Neuronal stem cell (in vitro differentiated cells): Measurements from ENCODE around the gene MISP.
A peak's percentile ranks its signal among the peaks of the same experiment; 100 is the strongest.

Experiments used
- DNase-seq: peaks from one replicate; pipeline ENCODE4 v3.0.0-alpha.2; 2013; ENCODE audit warnings: low spot score
- H2AFZ ChIP-seq: one replicate; pipeline ENCODE4 v1.6.1; 2013; ENCODE audit warnings: mild to moderate bottlenecking, low read length, inconsistent platforms
- H2AK5ac ChIP-seq: 2 replicates; pipeline ENCODE4 v1.6.1; 2013; ENCODE audit warnings: low read depth, mild to moderate bottlenecking, inconsistent platforms, low read length, moderate library complexity, mixed read lengths
- H2BK120ac ChIP-seq: 2 replicates; pipeline ENCODE4 v1.6.1; 2013; ENCODE audit warnings: low read depth, mild to moderate bottlenecking, inconsistent platforms, low read length, moderate library complexity, mixed read lengths
- H2BK12ac ChIP-seq: one replicate; pipeline ENCODE4 v1.6.1; 2013; ENCODE audit warnings: low read length, inconsistent platforms
- H2BK15ac ChIP-seq: 2 replicates; pipeline ENCODE4 v1.6.1; 2013; ENCODE audit warnings: mild to moderate bottlenecking, low read length, inconsistent platforms, mixed read lengths
- H2BK5ac ChIP-seq: one replicate; pipeline ENCODE4 v1.6.1; 2013; ENCODE audit warnings: inconsistent platforms, mild to moderate bottlenecking, low read length, moderate library complexity
- H3K14ac ChIP-seq: one replicate; pipeline ENCODE4 v1.6.1; 2013; ENCODE audit warnings: low read length, inconsistent platforms
- H3K18ac ChIP-seq: 2 replicates; pipeline ENCODE4 v1.6.1; 2013; ENCODE audit warnings: low read length, inconsistent platforms
- H3K23ac ChIP-seq: 2 replicates; pipeline ENCODE4 v1.6.1; 2013; ENCODE audit warnings: low read depth, mild to moderate bottlenecking, mixed read lengths, low read length, inconsistent platforms; ENCODE audit not compliant: poor library complexity
- H3K27ac ChIP-seq: replicated peaks from 3 replicates; pipeline ENCODE4 v1.5.1; 2013; ENCODE audit warnings: low read length, inconsistent platforms
- H3K27me3 ChIP-seq, 3 experiments: 2 replicates each; pipeline ENCODE4 v1.6.1; 2013; ENCODE audit warnings: low read length in 3 of 3, mild to moderate bottlenecking in 2 of 3, inconsistent platforms in 1 of 3, low read depth in 1 of 3, mixed read lengths in 1 of 3, moderate library complexity in 1 of 3; ENCODE audit not compliant: control insufficient read depth in 3 of 3, insufficient read depth in 3 of 3
- H3K36me3 ChIP-seq, 2 donors: replicated peaks in 1 of 2; 2 replicates each; pipeline ENCODE4 v1.6.1; 2013; ENCODE audit warnings: low read length in 2 of 2; ENCODE audit not compliant: control insufficient read depth in 2 of 2, insufficient read depth in 2 of 2
- H3K4ac ChIP-seq: 2 replicates; pipeline ENCODE4 v1.6.1; 2013; ENCODE audit warnings: inconsistent platforms, mild to moderate bottlenecking, low read length, moderate library complexity
- H3K4me1 ChIP-seq, 2 donors: 1 replicate in 1 of 2; 2 replicates in 1 of 2; pipeline ENCODE4 v1.6.1; 2013; ENCODE audit warnings: low read length in 2 of 2, low read depth in 1 of 2; ENCODE audit not compliant: control insufficient read depth in 2 of 2, insufficient read depth in 1 of 2
- H3K4me2 ChIP-seq: one replicate; pipeline ENCODE4 v1.6.1; 2013; ENCODE audit warnings: mild to moderate bottlenecking, low read length, inconsistent platforms; ENCODE audit not compliant: insufficient read depth, poor library complexity, severe bottlenecking
- H3K4me3 ChIP-seq, 2 donors: 2 replicates each; pipeline ENCODE4 v1.5.1; 2013; ENCODE audit warnings: low read length in 2 of 2, mild to moderate bottlenecking in 2 of 2, inconsistent platforms in 1 of 2, moderate library complexity in 1 of 2
- H3K79me1 ChIP-seq: one replicate; pipeline ENCODE4 v1.6.1; 2013; ENCODE audit warnings: low read depth, mild to moderate bottlenecking, inconsistent platforms, low read length, moderate library complexity
- H3K9ac ChIP-seq: one replicate; pipeline ENCODE4 v1.6.1; 2013; ENCODE audit warnings: mild to moderate bottlenecking, low read depth, low read length, inconsistent platforms; ENCODE audit not compliant: poor library complexity
- H3K9me3 ChIP-seq, 2 donors: replicated peaks in 1 of 2; 2 replicates each; pipeline versions ENCODE3 to v1.6.1; 2013; ENCODE audit warnings: low read length in 2 of 2, mild to moderate bottlenecking in 2 of 2, inconsistent platforms in 1 of 2, low read depth in 1 of 2, mixed read lengths in 1 of 2, moderate library complexity in 1 of 2; ENCODE audit not compliant: control insufficient read depth in 2 of 2, insufficient read depth in 1 of 2
- H4K8ac ChIP-seq: one replicate; pipeline ENCODE4 v1.6.1; 2013; ENCODE audit warnings: low read depth, mild to moderate bottlenecking, inconsistent platforms, low read length, moderate library complexity
- H4K91ac ChIP-seq: one replicate; pipeline ENCODE4 v1.6.1; 2013; ENCODE audit warnings: low read length, low read depth, mild to moderate bottlenecking, inconsistent platforms; ENCODE audit not compliant: poor library complexity
- WGBS, 2 donors: extraction: QIAGEN DNeasy Blood & Tissue Kit; methylation state at CpG; one replicate each; pipeline ENCODE4 v1.1.7; 2013; ENCODE audit warnings: missing lambda C conversion rate in 2 of 2, mixed read lengths in 1 of 2; ENCODE audit not compliant: insufficient read length in 2 of 2, insufficient replicate concordance in 1 of 2; ENCODE audit errors: extremely low coverage in 2 of 2; 5-methylcytosine and 5-hydroxymethylcytosine counted together

Gene MISP

DNA sequence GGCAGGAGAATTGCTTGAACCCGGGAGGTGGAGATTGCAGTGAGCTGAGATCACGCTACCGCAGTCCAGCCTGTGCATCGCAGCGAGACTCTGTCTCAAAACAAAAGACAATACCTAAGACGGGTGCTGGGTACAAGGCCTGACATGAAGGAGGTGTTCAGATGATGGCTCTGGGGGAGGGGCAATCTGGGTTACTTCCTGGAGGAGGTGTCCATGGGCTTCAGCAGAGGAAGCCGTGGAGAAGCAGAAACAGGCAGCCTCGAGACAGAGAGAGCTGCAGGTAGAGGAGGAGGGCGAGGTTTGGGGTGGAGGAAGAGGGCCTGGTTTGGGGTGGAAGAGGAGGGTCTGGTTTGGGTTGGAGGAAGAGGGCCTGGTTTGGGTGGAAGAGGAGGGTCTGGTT lies 3.6 kb downstream of the MISP start:
- Histone ChIP-seq H2AFZ (no peak overlapping the region), H3K4me2 (no peak overlapping the region), H3K9ac (no peak overlapping the region), H3K27ac (no peak overlapping the region), H3K79me1 (no peaks in the 10 kb centered on the region), H2BK120ac (no peak overlapping the region), H2BK12ac (peak overlapping the region; percentile 41), H2BK15ac (no peak overlapping the region), H3K27me3 (no peaks in the 10 kb centered on the region), H3K4me3 (no peak overlapping the region), H3K4ac (no peak overlapping the region), H3K9me3 (peaks cover 0 to 7% of the 10 kb centered on the region in 2 donors), H2AK5ac (peak overlapping the region; percentile 21), H3K23ac (no peak overlapping the region), H3K18ac (no peak overlapping the region), H4K91ac (no peak overlapping the region), H2BK5ac (no peak overlapping the region), H4K8ac (no peak overlapping the region), H3K4me1 (peaks cover 2 to 3% of the 10 kb centered on the region in 2 donors), H3K36me3 (no peaks in the 10 kb centered on the region), H3K14ac (no peak overlapping the region)
- no peak for DNase-seq
- WGBS, 2 donors = no CpG with 5 or more reads among the region's 9 CpGs

DNA sequence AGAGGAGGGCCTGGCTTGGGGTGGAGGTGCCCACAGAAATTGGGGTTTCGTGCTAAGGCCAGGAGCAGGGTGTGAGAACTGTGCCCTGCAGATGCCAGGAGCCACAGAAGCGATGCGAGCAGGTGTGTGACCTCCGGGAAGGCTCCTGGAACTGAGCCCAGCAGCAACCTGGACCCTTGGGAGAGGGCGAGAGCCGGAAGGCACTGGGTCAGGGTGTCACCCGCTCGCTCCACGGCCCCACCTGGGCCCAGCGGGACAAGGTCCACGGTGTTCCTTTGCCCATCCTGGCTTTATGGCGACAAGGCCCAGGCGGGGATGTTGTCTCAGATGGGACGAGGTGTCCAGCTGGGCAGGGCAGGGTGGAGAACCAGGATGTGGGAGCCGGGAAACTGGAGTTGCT lies 4.2 kb downstream of the MISP start:
- Histone ChIP-seq H3K4me1 (peaks cover 2 to 3% of the 10 kb centered on the region in 2 donors), H2AFZ (no peak overlapping the region), H3K18ac (peak overlapping the region; percentile 64), H2BK15ac (peak overlapping the region; percentile 58), H2BK12ac (no peak overlapping the region), H4K91ac (no peak overlapping the region), H3K4ac (no peak overlapping the region), H3K23ac (no peak overlapping the region), H3K27me3 (no peaks in the 10 kb centered on the region), H3K9me3 (peaks cover 0 to 7% of the 10 kb centered on the region in 2 donors), H3K36me3 (no peaks in the 10 kb centered on the region), H3K14ac (no peak overlapping the region), H3K27ac (no peak overlapping the region), H4K8ac (no peak overlapping the region), H3K79me1 (no peaks in the 10 kb centered on the region), H3K4me3 (no peak overlapping the region), H2AK5ac (no peak overlapping the region), H2BK5ac (no peak overlapping the region), H2BK120ac (no peak overlapping the region), H3K9ac (no peak overlapping the region), H3K4me2 (no peak overlapping the region)
- DNase-seq = no peak
- WGBS, 2 donors = no CpG with 5 or more reads among the region's 15 CpGs

DNA sequence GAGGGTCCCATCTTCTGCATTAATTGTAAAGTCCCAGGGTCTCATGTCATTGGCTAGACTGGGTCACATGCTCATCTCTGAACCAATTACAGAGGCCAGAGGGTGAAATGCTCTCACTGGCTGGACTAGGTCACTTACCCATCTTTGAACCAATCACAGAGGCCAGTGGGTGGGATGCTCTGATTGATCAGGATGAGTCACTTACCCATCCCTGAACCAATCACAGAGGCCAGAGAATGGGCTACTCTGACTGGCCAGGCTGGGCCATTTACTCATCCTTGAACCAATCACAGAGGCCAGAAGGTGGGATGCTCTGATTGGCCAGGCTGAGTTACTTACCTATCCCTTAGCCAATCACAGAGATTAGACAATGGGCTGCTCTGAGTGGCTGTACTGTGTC lies 5.3 kb downstream of the MISP start:
- Histone ChIP-seq H2BK12ac (no peak overlapping the region), H2BK120ac (no peak overlapping the region), H3K4ac (no peak overlapping the region), H3K9ac (no peak overlapping the region), H2AFZ (no peak overlapping the region), H3K4me3 (no peak overlapping the region), H3K4me2 (no peak overlapping the region), H3K27ac (no peak overlapping the region), H3K23ac (no peak overlapping the region), H3K27me3 (no peaks in the 10 kb centered on the region), H3K14ac (no peak overlapping the region), H2AK5ac (no peak overlapping the region), H3K79me1 (no peaks in the 10 kb centered on the region), H3K36me3 (no peaks in the 10 kb centered on the region), H2BK15ac (no peak overlapping the region), H4K91ac (no peak overlapping the region), H3K9me3 (peaks cover 0 to 7% of the 10 kb centered on the region in 2 donors), H4K8ac (no peak overlapping the region), H3K18ac (no peak overlapping the region), H2BK5ac (no peak overlapping the region), H3K4me1 (peaks cover 2 to 3% of the 10 kb centered on the region in 2 donors)
- no peak for DNase-seq

DNA sequence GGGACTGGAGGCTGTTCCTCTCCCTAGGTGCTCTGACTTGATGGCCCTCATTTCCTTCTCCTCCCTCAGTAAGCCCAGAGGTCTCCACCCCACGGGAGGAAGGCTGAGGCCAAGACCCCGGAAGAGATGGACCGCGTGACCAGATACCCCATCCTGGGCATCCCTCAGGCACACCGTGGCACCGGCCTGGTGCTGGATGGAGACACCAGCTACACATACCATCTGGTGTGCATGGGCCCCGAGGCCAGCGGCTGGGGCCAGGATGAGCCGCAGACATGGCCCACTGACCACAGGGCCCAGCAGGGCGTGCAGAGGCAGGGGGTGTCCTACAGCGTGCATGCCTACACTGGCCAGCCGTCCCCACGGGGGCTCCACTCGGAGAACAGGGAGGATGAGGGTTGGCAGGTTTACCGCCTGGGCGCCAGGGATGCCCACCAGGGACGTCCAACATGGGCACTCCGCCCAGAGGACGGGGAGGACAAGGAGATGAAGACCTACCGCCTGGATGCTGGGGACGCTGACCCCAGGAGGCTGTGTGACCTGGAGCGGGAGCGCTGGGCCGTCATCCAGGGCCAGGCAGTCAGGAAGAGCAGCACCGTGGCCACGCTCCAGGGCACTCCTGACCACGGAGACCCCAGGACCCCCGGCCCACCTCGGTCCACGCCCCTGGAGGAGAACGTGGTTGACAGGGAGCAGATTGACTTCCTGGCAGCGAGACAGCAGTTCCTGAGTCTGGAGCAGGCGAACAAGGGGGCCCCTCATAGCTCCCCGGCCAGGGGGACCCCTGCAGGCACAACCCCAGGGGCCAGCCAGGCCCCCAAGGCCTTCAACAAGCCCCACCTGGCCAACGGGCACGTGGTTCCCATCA lies 6.1 kb downstream of the MISP start:
- H2AFZ ChIP-seq = no peak overlapping the region

More for the DNA sequence above, 6.1 kb downstream of the MISP start:
- Histone ChIP-seq H2BK120ac (no peak overlapping the region), H3K14ac (no peak overlapping the region), H3K27ac (no peak overlapping the region), H2BK15ac (peak overlapping the region; percentile 81), H3K23ac (peak overlapping the region; percentile 65), H3K36me3 (no peaks in the 10 kb centered on the region), H2BK5ac (no peak overlapping the region), H3K18ac (peak overlapping the region; percentile 57), H2AK5ac (peak overlapping the region; percentile 88), H3K4me1 (peaks cover 2 to 3% of the 10 kb centered on the region in 2 donors), H3K9me3 (peaks cover 0 to 7% of the 10 kb centered on the region in 2 donors), H3K4ac (no peak overlapping the region), H4K91ac (no peak overlapping the region), H4K8ac (no peak overlapping the region), H3K9ac (no peak overlapping the region), H3K4me2 (no peak overlapping the region), H3K27me3 (no peaks in the 10 kb centered on the region), H3K79me1 (no peaks in the 10 kb centered on the region), H3K4me3 (peak overlapping the region in 1 of 2 donors; percentile 33), H2BK12ac (no peak overlapping the region)
- no CpG with 5 or more reads among the region's 36 CpGs for WGBS, 2 donors
- no peak for DNase-seq
